Activated T-cell treated with anti-CD3 and anti-CD28 coated beads, Interleukin-2, amount 50 U/mL, for 72 hours (primary cell): ENCODE data around the gene NAPSA. TPM values are rescaled to one million over a fixed set of nuclear protein-coding genes. Genes with fewer than 3 reads are reported as not detected.
A peak's percentile ranks its signal among the peaks of the same experiment; 100 is the strongest.

Experiments used
- ATAC-seq, 2 donors: fragments of 150-1000 bp; cut with Tn5 transposase; replicated peaks in 1 of 2; 2 replicates each; pipeline ENCODE4 v1.10.0; 2021; ENCODE audit warnings: moderate library complexity in 2 of 2, mild to moderate bottlenecking in 1 of 2
- DNase-seq, 2 donors: peaks; one replicate each; pipeline ENCODE4 v3.0.0; 2021 to 2022; ENCODE audit warnings: mixed read lengths in 1 of 2
- H3K27ac Mint-ChIP-seq: one replicate; pipeline ENCODE4 v1.8.0; 2022; ENCODE audit warnings: mild to moderate bottlenecking, moderate library complexity, mixed read lengths
- H3K27me3 Mint-ChIP-seq: one replicate; pipeline ENCODE4 v1.8.0; 2022; ENCODE audit warnings: low read depth, mixed read lengths
- H3K36me3 Mint-ChIP-seq, 2 donors: one replicate each; pipeline ENCODE4 v1.8.0; 2022; ENCODE audit warnings: mixed read lengths in 2 of 2, mild to moderate bottlenecking in 1 of 2; ENCODE audit not compliant: insufficient read depth in 2 of 2
- H3K4me1 Mint-ChIP-seq: one replicate; pipeline ENCODE4 v1.8.0; 2022; ENCODE audit warnings: low read depth, mixed read lengths
- H3K4me3 Mint-ChIP-seq, 2 donors: one replicate each; pipeline ENCODE4 v1.8.0; 2022; ENCODE audit warnings: mild to moderate bottlenecking in 2 of 2, mixed read lengths in 2 of 2, moderate library complexity in 2 of 2
- H3K9me3 Mint-ChIP-seq, 2 donors: one replicate each; pipeline ENCODE4 v1.8.0; 2022; ENCODE audit warnings: mixed read lengths in 2 of 2
- total RNA-seq, 2 donors: library from RNA; stranded (reverse); gene quantifications; one replicate each; pipeline ENCODE4 v1.2.3, GENCODE V29; 2022

NAPSA gene
- 10 to 100 TPM; 43.2 to 53.3 TPM for total RNA-seq

GRCh38 chr19:50365434-50366306, at the start of gene NAPSA:
Gene NAPSA, minus strand, starts transcription at chr19:50365639. Its CDS starts 18 bp downstream, at chr19:50365621.
- H3K9me3 Mint-ChIP-seq = peaks cover 1 to 2% of the 10 kb centered on the region in 2 donors
- H3K4me1 Mint-ChIP-seq = peaks cover 81% of the 10 kb centered on the region
- peaks cover 11 to 13% of the 10 kb centered on the region in 2 donors for H3K36me3 Mint-ChIP-seq
- H3K4me3 Mint-ChIP-seq = peak within 1 kb of the TSS; percentile 79 to 80
- peak within 1 kb of the TSS; percentile 94 for H3K27ac Mint-ChIP-seq
- DNase-seq = no peak
- ATAC-seq = no peak
- no peaks in the 10 kb centered on the region for H3K27me3 Mint-ChIP-seq

GRCh38 chr19:50413531-50413930, 48.1 kb upstream of the NAPSA start:
- Mint-ChIP-seq H3K36me3 (peaks cover 0 to 10% of the 10 kb centered on the region in 2 donors), H3K4me1 (peaks cover 10% of the 10 kb centered on the region), H3K4me3 (no peak overlapping the region), H3K27me3 (no peaks in the 10 kb centered on the region), H3K27ac (no peak overlapping the region), H3K9me3 (no peaks in the 10 kb centered on the region)
- DNase-seq (no peak), ATAC-seq (no peak)

GRCh38 chr19:50413096-50413495, 47.7 kb upstream of the NAPSA start:
- H3K36me3 Mint-ChIP-seq = peaks cover 0 to 10% of the 10 kb centered on the region in 2 donors
- no peaks in the 10 kb centered on the region for H3K27me3 Mint-ChIP-seq
- no peak overlapping the region for H3K4me3 Mint-ChIP-seq
- no peak for ATAC-seq
- no peak overlapping the region for H3K27ac Mint-ChIP-seq
- no peaks in the 10 kb centered on the region for H3K9me3 Mint-ChIP-seq
- peaks cover 10% of the 10 kb centered on the region for H3K4me1 Mint-ChIP-seq
- DNase-seq = no peak

GRCh38 chr19:50412419-50412818, 47.0 kb upstream of the NAPSA start:
- no peak for DNase-seq
- Mint-ChIP-seq H3K27ac (peak overlapping the region; percentile 79), H3K4me1 (peaks cover 10% of the 10 kb centered on the region), H3K4me3 (no peak overlapping the region), H3K36me3 (peaks cover 0 to 10% of the 10 kb centered on the region in 2 donors), H3K9me3 (no peaks in the 10 kb centered on the region), H3K27me3 (no peaks in the 10 kb centered on the region)
- no peak for ATAC-seq

GRCh38 chr19:50410109-50410508, 44.7 kb upstream of the NAPSA start:
- Mint-ChIP-seq H3K4me3 (no peak overlapping the region), H3K9me3 (no peaks in the 10 kb centered on the region), H3K27ac (no peak overlapping the region), H3K4me1 (peaks cover 10% of the 10 kb centered on the region), H3K36me3 (peaks cover 3 to 12% of the 10 kb centered on the region in 2 donors), H3K27me3 (no peaks in the 10 kb centered on the region)
- ATAC-seq (no peak), DNase-seq (no peak)

GRCh38 chr19:50409347-50409746, 43.9 kb upstream of the NAPSA start:
- ATAC-seq (no peak), DNase-seq (no peak)
- Mint-ChIP-seq H3K36me3 (peaks cover 3 to 10% of the 10 kb centered on the region in 2 donors), H3K9me3 (no peaks in the 10 kb centered on the region), H3K4me1 (peaks cover 4% of the 10 kb centered on the region), H3K4me3 (no peak overlapping the region), H3K27me3 (no peaks in the 10 kb centered on the region), H3K27ac (no peak overlapping the region)

GRCh38 chr19:50406829-50407228, 41.4 kb upstream of the NAPSA start:
- Mint-ChIP-seq H3K36me3 (peaks cover 3 to 11% of the 10 kb centered on the region in 2 donors), H3K4me1 (no peaks in the 10 kb centered on the region), H3K27me3 (no peaks in the 10 kb centered on the region), H3K27ac (no peak overlapping the region), H3K4me3 (no peak overlapping the region), H3K9me3 (no peaks in the 10 kb centered on the region)
- DNase-seq = no peak
- ATAC-seq = no peak

- no peak for ATAC-seq
- DNase-seq = no peak
- H3K27me3 Mint-ChIP-seq = no peaks in the 10 kb centered on the region
- no peak overlapping the region for H3K4me3 Mint-ChIP-seq
- H3K36me3 Mint-ChIP-seq = peaks cover 3 to 11% of the 10 kb centered on the region in 2 donors
- no peak overlapping the region for H3K27ac Mint-ChIP-seq
- no peaks in the 10 kb centered on the region for H3K4me1 Mint-ChIP-seq
- H3K9me3 Mint-ChIP-seq = no peaks in the 10 kb centered on the region
These were observed 40.8 kb upstream of the NAPSA start for GRCh38 chr19:50406156-50406820.

GRCh38 chr19:50402544-50403301, 37.3 kb upstream of the NAPSA start:
- H3K9me3 Mint-ChIP-seq = no peaks in the 10 kb centered on the region
- H3K36me3 Mint-ChIP-seq = peaks cover 9% of the 10 kb centered on the region in 2 donors
- ATAC-seq (no peak), DNase-seq (no peak)
- no peaks in the 10 kb centered on the region for H3K4me1 Mint-ChIP-seq
- H3K4me3 Mint-ChIP-seq = no peak overlapping the region
- no peaks in the 10 kb centered on the region for H3K27me3 Mint-ChIP-seq
- no peak overlapping the region for H3K27ac Mint-ChIP-seq

- no peak for ATAC-seq
- Mint-ChIP-seq H3K27me3 (no peaks in the 10 kb centered on the region), H3K9me3 (no peaks in the 10 kb centered on the region), H3K36me3 (peaks cover 9 to 10% of the 10 kb centered on the region in 2 donors), H3K4me3 (no peak overlapping the region), H3K27ac (no peak overlapping the region), H3K4me1 (no peaks in the 10 kb centered on the region)
- no peak for DNase-seq
These were observed 36.4 kb upstream of the NAPSA start for GRCh38 chr19:50401605-50402450.

GRCh38 chr19:50399368-50399745, 33.9 kb upstream of the NAPSA start:
- Mint-ChIP-seq H3K27me3 (no peaks in the 10 kb centered on the region), H3K4me1 (no peaks in the 10 kb centered on the region), H3K27ac (no peak overlapping the region), H3K4me3 (no peak overlapping the region), H3K9me3 (no peaks in the 10 kb centered on the region), H3K36me3 (peaks cover 9 to 13% of the 10 kb centered on the region in 2 donors)
- ATAC-seq = no peak
- no peak for DNase-seq

- Mint-ChIP-seq H3K27ac (no peak overlapping the region), H3K27me3 (no peaks in the 10 kb centered on the region), H3K4me3 (no peak overlapping the region), H3K4me1 (peaks cover 2% of the 10 kb centered on the region), H3K36me3 (peaks cover 9 to 11% of the 10 kb centered on the region in 2 donors), H3K9me3 (no peaks in the 10 kb centered on the region)
- ATAC-seq = no peak
- DNase-seq = no peak
These were observed 33.4 kb upstream of the NAPSA start for GRCh38 chr19:50398675-50399367.
